Naive thymus-derived CD4-positive, alpha-beta T cell (primary cell): Measurements from ENCODE around the gene CDKAL1. TPM values are rescaled to one million over a fixed set of nuclear protein-coding genes. Genes with fewer than 3 reads are reported as not detected.
A peak's percentile ranks its signal among the peaks of the same experiment; 100 is the strongest.

Experiments used
- ATAC-seq: fragments of 150-1000 bp; cut with Tn5 transposase; 2 replicates; pipeline ENCODE4 v1.10.0; 2021; ENCODE audit warnings: mild to moderate bottlenecking, moderate library complexity
- CTCF ChIA-PET: fragments of 350-600 bp; sonication (Branson Sonifier 250); formaldehyde crosslinking; loops from one replicate; lab custom pipeline; 2021; ENCODE audit warnings: antibody characterized with exemption; lab: Charles Lee
- POLR2A ChIA-PET: fragments of 350-600 bp; sonication (Branson Sonifier 250); formaldehyde crosslinking; loops from one replicate; lab custom pipeline; 2021; ENCODE audit warnings: antibody characterized with exemption, inconsistent platforms; lab: Charles Lee
- DNase-seq, 9 donors: peaks; one replicate each; pipeline versions ENCODE4 v3.0.0 to v3.0.0-alpha.2; 2020 to 2022; ENCODE audit warnings: mixed read lengths in 1 of 9
- H3K27ac ChIP-seq: one replicate; pipeline ENCODE4 v1.7.0; 2013; ENCODE audit warnings: mild to moderate bottlenecking, low read depth, low read length, moderate library complexity
- H3K27me3 ChIP-seq, 2 donors: one replicate each; pipeline ENCODE4 v1.7.0; 2013; ENCODE audit warnings: low read length in 2 of 2, mild to moderate bottlenecking in 2 of 2, moderate library complexity in 2 of 2; ENCODE audit not compliant: control insufficient read depth in 2 of 2, insufficient read depth in 2 of 2
- H3K36me3 ChIP-seq, 3 experiments: 1 replicate in 2 of 3; 2 replicates in 1 of 3; pipeline ENCODE4 v1.7.0; 2013; ENCODE audit warnings: low read length in 3 of 3, mild to moderate bottlenecking in 3 of 3, moderate library complexity in 1 of 3; ENCODE audit not compliant: insufficient read depth in 3 of 3, control insufficient read depth in 2 of 3
- H3K4me1 ChIP-seq, 2 donors: one replicate each; pipeline ENCODE4 v1.7.0; 2013; ENCODE audit warnings: low read length in 2 of 2, mild to moderate bottlenecking in 2 of 2, moderate library complexity in 1 of 2; ENCODE audit not compliant: control insufficient read depth in 2 of 2, insufficient read depth in 2 of 2
- H3K4me3 ChIP-seq: 2 replicates; pipeline ENCODE4 v1.7.0; 2013; ENCODE audit warnings: mild to moderate bottlenecking, low read length
- H3K9me3 ChIP-seq, 3 experiments: 1 replicate in 2 of 3; 2 replicates in 1 of 3; pipeline ENCODE4 v1.7.0; 2013; ENCODE audit warnings: low read length in 3 of 3; ENCODE audit not compliant: control insufficient read depth in 2 of 3
- H3K27ac Mint-ChIP-seq, 9 donors: one replicate each; pipeline ENCODE4 v1.8.0; 2020 to 2022; ENCODE audit warnings: mixed read lengths in 9 of 9, mild to moderate bottlenecking in 8 of 9, moderate library complexity in 5 of 9, inconsistent platforms in 2 of 9
- H3K27me3 Mint-ChIP-seq, 5 donors: one replicate each; pipeline ENCODE4 v1.8.0; 2021 to 2022; ENCODE audit warnings: mixed read lengths in 5 of 5, mild to moderate bottlenecking in 1 of 5
- H3K36me3 Mint-ChIP-seq, 5 donors: one replicate each; pipeline ENCODE4 v1.8.0; 2020 to 2022; ENCODE audit warnings: mixed read lengths in 5 of 5, mild to moderate bottlenecking in 3 of 5, inconsistent platforms in 1 of 5
- H3K4me1 Mint-ChIP-seq, 7 donors: one replicate each; pipeline ENCODE4 v1.8.0; 2020 to 2022; ENCODE audit warnings: mixed read lengths in 7 of 7, mild to moderate bottlenecking in 3 of 7, inconsistent platforms in 1 of 7
- H3K4me3 Mint-ChIP-seq, 10 donors: one replicate each; pipeline ENCODE4 v1.8.0; 2020 to 2022; ENCODE audit warnings: mild to moderate bottlenecking in 10 of 10, mixed read lengths in 10 of 10, moderate library complexity in 6 of 10, inconsistent platforms in 2 of 10
- H3K9me3 Mint-ChIP-seq, 11 donors: one replicate each; pipeline ENCODE4 v1.8.0; 2020 to 2022; ENCODE audit warnings: mixed read lengths in 11 of 11, mild to moderate bottlenecking in 4 of 11, inconsistent platforms in 1 of 11, moderate library complexity in 1 of 11
- intact Hi-C, 2 donors: fragments of 100-400 bp; cut with micrococcal nuclease; formaldehyde crosslinking; loops; one replicate each; pipeline ENCODE4 v1.15.1; 2023
- polyA plus RNA-seq, 2 donors: library from polyadenylated mRNA; unstranded; fragments of 300-500 nt; fragmentation: Illumina TruSeq; gene quantifications; one replicate each; pipeline ENCODE4 v1.2.3, GENCODE V29; 2021
- total RNA-seq, 6 experiments: library from RNA in 5 of 6; stranded (reverse) in 5 of 6; gene quantifications; 1 replicate in 5 of 6; 2 replicates in 1 of 6; pipeline ENCODE4 v1.2.3 and lab custom pipeline; 2021 to 2026

Gene CDKAL1
- total and polyA plus RNA-seq, 7 experiments from 2014 or later: 23.6 to 35.8 (median 29.8) TPM

GRCh38 chr6:21109391-21110178 is 575.3 kb downstream of the CDKAL1 start:
- no peak for ATAC-seq
- H3K36me3 Mint-ChIP-seq: peaks cover 0 to 33% (median 23%) of the 10 kb centered on the region in 5 donors
- POLR2A ChIA-PET: interaction anchor here (0.8 kb wide), 1 partner anchor 86 kb away, joined by 3 read pairs; no protein-coding TSS in a partner anchor

DNA sequence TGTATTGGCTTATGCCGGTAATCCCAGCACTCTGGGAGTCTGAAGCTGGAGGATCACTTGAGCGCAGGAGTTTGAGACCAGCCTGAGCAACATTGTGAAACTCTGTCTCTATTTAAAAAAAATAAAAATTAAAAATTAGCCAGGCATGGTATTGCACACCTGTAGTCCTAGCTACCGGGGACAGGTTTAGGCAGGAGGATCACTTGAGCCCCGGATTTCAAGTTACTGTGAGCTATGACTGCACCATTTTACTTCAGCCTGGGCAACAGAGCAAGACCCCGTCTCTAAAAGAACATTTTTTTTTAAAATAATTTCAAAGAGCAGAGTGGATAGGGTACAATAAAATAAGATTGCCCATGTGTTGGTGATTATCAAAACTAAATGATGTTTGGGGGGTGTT is 576.4 kb downstream of the CDKAL1 start:
- Mint-ChIP-seq H3K4me1 (no peaks in the 10 kb centered on the region), H3K27ac (no peak overlapping the region), H3K9me3 (no peaks in the 10 kb centered on the region), H3K27me3 (no peaks in the 10 kb centered on the region), H3K4me3 (no peak overlapping the region), H3K36me3 (peaks cover 0 to 37% (median 13%) of the 10 kb centered on the region in 5 donors)
- H3K27ac ChIP-seq: no peak overlapping the region
- no peaks in the 10 kb centered on the region for H3K27me3 ChIP-seq
- H3K4me3 ChIP-seq: no peak overlapping the region
- DNase-seq (no peak), ATAC-seq (no peak)
- no peaks in the 10 kb centered on the region for H3K36me3 ChIP-seq
- H3K9me3 ChIP-seq: no peaks in the 10 kb centered on the region
- POLR2A ChIA-PET: interaction anchor here (1.1 kb wide), 1 partner anchor 21 kb away, joined by 3 read pairs; no protein-coding TSS in a partner anchor
- CTCF ChIA-PET: no interaction called here
- intact Hi-C loops: no loop called here
- no peaks in the 10 kb centered on the region for H3K4me1 ChIP-seq

More at GRCh38 chr6:21109391-21110178, 575.3 kb downstream of the CDKAL1 start:
- Mint-ChIP-seq H3K9me3 (no peaks in the 10 kb centered on the region), H3K4me1 (no peaks in the 10 kb centered on the region), H3K27me3 (no peaks in the 10 kb centered on the region), H3K4me3 (no peak overlapping the region), H3K27ac (no peak overlapping the region)
- no peaks in the 10 kb centered on the region for H3K36me3 ChIP-seq
- no peak overlapping the region for H3K4me3 ChIP-seq
- H3K27me3 ChIP-seq: no peaks in the 10 kb centered on the region
- no peak overlapping the region for H3K27ac ChIP-seq
- intact Hi-C loops: no loop called here
- H3K9me3 ChIP-seq: no peaks in the 10 kb centered on the region
- CTCF ChIA-PET: no interaction called here
- no peaks in the 10 kb centered on the region for H3K4me1 ChIP-seq
- DNase-seq: no peak

DNA sequence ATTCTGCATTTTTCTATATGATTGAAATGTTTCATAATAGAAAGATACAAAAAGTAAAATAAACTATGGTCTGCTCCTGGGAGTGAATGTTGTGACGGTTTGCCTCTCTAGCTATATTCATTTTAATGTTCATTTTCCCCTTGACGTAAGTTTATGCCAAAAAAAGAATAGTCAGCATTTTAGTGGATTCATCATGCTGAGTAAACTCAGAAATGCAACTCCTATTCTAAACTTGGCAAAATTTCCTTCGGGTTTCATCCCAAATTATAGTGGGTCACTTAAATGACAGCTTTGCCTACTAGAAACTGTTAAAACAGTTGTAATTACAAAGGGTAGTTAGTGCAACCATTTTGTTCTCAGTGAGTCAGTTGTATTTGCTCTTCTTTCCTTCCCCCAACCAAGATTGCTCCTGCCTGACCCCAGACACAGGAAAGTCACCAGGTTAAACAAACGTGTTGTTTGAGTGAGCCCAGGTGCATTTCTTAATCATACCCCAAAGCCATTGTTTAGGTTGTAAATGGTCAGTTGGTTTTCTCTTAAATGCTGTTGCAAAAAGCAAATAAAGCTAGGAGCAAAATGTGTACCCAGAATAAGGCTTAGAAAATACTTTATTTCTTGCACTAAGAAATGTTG is 577.0 kb downstream of the CDKAL1 start:
- ATAC-seq: no peak
- no peak for DNase-seq
- no peak overlapping the region for H3K4me3 ChIP-seq
- intact Hi-C loops: no loop called here
- no peak overlapping the region for H3K27ac ChIP-seq
- CTCF ChIA-PET: no interaction called here
- no peaks in the 10 kb centered on the region for H3K9me3 ChIP-seq
- H3K9me3 Mint-ChIP-seq: no peaks in the 10 kb centered on the region
- H3K4me1 Mint-ChIP-seq: no peaks in the 10 kb centered on the region
- POLR2A ChIA-PET: interaction anchor here (1.1 kb wide), 1 partner anchor 21 kb away, joined by 3 read pairs; no protein-coding TSS in a partner anchor
- H3K4me1 ChIP-seq: no peaks in the 10 kb centered on the region
- no peak overlapping the region for H3K27ac Mint-ChIP-seq
- H3K36me3 Mint-ChIP-seq: peaks cover 0 to 40% (median 13%) of the 10 kb centered on the region in 5 donors
- H3K36me3 ChIP-seq: no peaks in the 10 kb centered on the region
- H3K27me3 Mint-ChIP-seq: no peaks in the 10 kb centered on the region
- no peak overlapping the region for H3K4me3 Mint-ChIP-seq
- no peaks in the 10 kb centered on the region for H3K27me3 ChIP-seq

- POLR2A ChIA-PET: no interaction called here
- Mint-ChIP-seq H3K36me3 (peaks cover 0 to 37% (median 4%) of the 10 kb centered on the region in 5 donors), H3K27me3 (no peaks in the 10 kb centered on the region), H3K27ac (no peak overlapping the region), H3K4me1 (peaks cover 0 to 5% (median 0%) of the 10 kb centered on the region in 7 donors), H3K4me3 (no peak overlapping the region), H3K9me3 (peaks cover 0 to 1% (median 0%) of the 10 kb centered on the region in 11 donors)
- H3K4me3 ChIP-seq: no peak overlapping the region
- no peaks in the 10 kb centered on the region for H3K27me3 ChIP-seq
- no peak overlapping the region for H3K27ac ChIP-seq
- CTCF ChIA-PET: no interaction called here
- H3K9me3 ChIP-seq: no peaks in the 10 kb centered on the region
- H3K4me1 ChIP-seq: no peaks in the 10 kb centered on the region
- ATAC-seq (no peak), DNase-seq (no peak)
- intact Hi-C loops: no loop called here
- H3K36me3 ChIP-seq: no peaks in the 10 kb centered on the region
Observed at GRCh38 chr6:21115111-21115510, 580.9 kb downstream of the CDKAL1 start.

GRCh38 chr6:21116736-21117135 is 582.5 kb downstream of the CDKAL1 start:
- ChIA-PET POLR2A (no interaction called here), CTCF (no interaction called here)
- no peak overlapping the region for H3K27ac ChIP-seq
- no peaks in the 10 kb centered on the region for H3K27me3 ChIP-seq
- intact Hi-C loops: no loop called here
- H3K36me3 ChIP-seq: no peaks in the 10 kb centered on the region
- Mint-ChIP-seq H3K27me3 (no peaks in the 10 kb centered on the region), H3K4me3 (no peak overlapping the region), H3K9me3 (peaks cover 0 to 1% (median 0%) of the 10 kb centered on the region in 11 donors), H3K27ac (no peak overlapping the region), H3K36me3 (peaks cover 0 to 38% (median 4%) of the 10 kb centered on the region in 5 donors), H3K4me1 (peaks cover 0 to 5% (median 0%) of the 10 kb centered on the region in 7 donors)
- ATAC-seq (peak; percentile 22), DNase-seq (no peak)
- H3K9me3 ChIP-seq: no peaks in the 10 kb centered on the region
- no peak overlapping the region for H3K4me3 ChIP-seq
- H3K4me1 ChIP-seq: no peaks in the 10 kb centered on the region

GRCh38 chr6:21118216-21118780 is 584.0 kb downstream of the CDKAL1 start:
- no peaks in the 10 kb centered on the region for H3K36me3 ChIP-seq
- no peak overlapping the region for H3K27ac ChIP-seq
- H3K9me3 ChIP-seq: no peaks in the 10 kb centered on the region
- H3K27me3 ChIP-seq: no peaks in the 10 kb centered on the region
- ATAC-seq (no peak), DNase-seq (no peak)
- ChIA-PET POLR2A (no interaction called here), CTCF (no interaction called here)
- peaks cover 0 to 1% (median 0%) of the 10 kb centered on the region in 11 donors for H3K9me3 Mint-ChIP-seq
- H3K27ac Mint-ChIP-seq: no peak overlapping the region
- H3K4me1 Mint-ChIP-seq: peaks cover 0 to 5% (median 0%) of the 10 kb centered on the region in 7 donors
- intact Hi-C loops: no loop called here
- H3K36me3 Mint-ChIP-seq: peaks cover 0 to 27% (median 4%) of the 10 kb centered on the region in 5 donors
- H3K27me3 Mint-ChIP-seq: no peaks in the 10 kb centered on the region
- no peak overlapping the region for H3K4me3 ChIP-seq
- no peaks in the 10 kb centered on the region for H3K4me1 ChIP-seq
- no peak overlapping the region for H3K4me3 Mint-ChIP-seq
